Astrocyte of the cerebellum (primary cell): Measurements from ENCODE around the gene ZNF563.
A peak's percentile ranks its signal among the peaks of the same experiment; 100 is the strongest.

Source experiments
- DNase-seq: peaks from one replicate; pipeline ENCODE4 v3.0.0-alpha.2; 2011; ENCODE audit warnings: low read depth
- H3K4me3 ChIP-seq: 2 replicates; pipeline ENCODE4 v1.5.1; 2011; ENCODE audit warnings: mild to moderate bottlenecking, low read depth, low read length, moderate library complexity
- CTCF ChIP-seq: IDR thresholded peaks from 2 replicates; pipeline ENCODE4 v1.5.1; 2012; ENCODE audit warnings: low read length, low read depth, moderate library complexity, mild to moderate bottlenecking; ENCODE audit errors: missing control alignments
- in situ Hi-C: cut with HindIII; loops from 2 replicates; pipeline ENCODE4 v1.10.0; 2017; ENCODE audit warnings: low sequenced_read_pairs

Gene ZNF563

GRCh38 chr19:12294249-12295158 is 38.9 kb downstream of the ZNF563 start, which contains the start of gene ZNF44:
ZNF44 (minus strand) TSS chr19:12294883; CDS start chr19:12294694, 189 bp downstream.
- in situ Hi-C loops, result no loop called here
- peak; percentile 83 for DNase-seq
- TF ChIP-seq CTCF, result no peak
- peak within 1 kb of the TSS; percentile 97 for H3K4me3 ChIP-seq

- TF ChIP-seq CTCF, result no peak
- in situ Hi-C loops, result no loop called here
- H3K4me3 ChIP-seq, result peak overlapping the region; percentile 97
- no peak for DNase-seq
Observed at GRCh38 chr19:12293777-12294248, 39.6 kb downstream of the ZNF563 start.

GRCh38 chr19:12289790-12290065 is 43.7 kb downstream of the ZNF563 start:
- TF ChIP-seq CTCF, result no peak
- in situ Hi-C loops, result no loop called here
- DNase-seq, result no peak
- no peak overlapping the region for H3K4me3 ChIP-seq

- DNase-seq, result no peak
- in situ Hi-C loops, result no loop called here
Observed at GRCh38 chr19:12287958-12288500, 45.4 kb downstream of the ZNF563 start.

GRCh38 chr19:12284631-12285030 is 48.8 kb downstream of the ZNF563 start:
- H3K4me3 ChIP-seq, result no peak overlapping the region
- TF ChIP-seq CTCF, result no peak
- in situ Hi-C loops, result no loop called here
- no peak for DNase-seq

More at GRCh38 chr19:12287958-12288500, 45.4 kb downstream of the ZNF563 start:
- no peak for TF ChIP-seq CTCF
- no peak overlapping the region for H3K4me3 ChIP-seq

- no peak for TF ChIP-seq CTCF
- in situ Hi-C loops, result no loop called here
- no peak for DNase-seq
- H3K4me3 ChIP-seq, result no peak overlapping the region
Observed at GRCh38 chr19:12284226-12284625, 49.2 kb downstream of the ZNF563 start.
